Fibroblast of mammary gland (primary cell): ENCODE results near the gene CTXN1.

Experiments used
- DNase-seq: peaks from one replicate; pipeline ENCODE4 v3.0.0-alpha.2; 2010; ENCODE audit warnings: low read depth
- H3K4me3 ChIP-seq: 2 replicates; pipeline ENCODE4 v1.5.1; 2011; ENCODE audit warnings: low read depth, mild to moderate bottlenecking, low read length, moderate library complexity; ENCODE audit not compliant: control insufficient read depth
- TF ChIP-seq, protein P1 (sequence below): conservative IDR thresholded peaks from 2 replicates; pipeline ENCODE4 v1.5.1; 2011; ENCODE audit warnings: low read depth, low read length, inconsistent platforms; ENCODE audit not compliant: control insufficient read depth, insufficient read depth

The CTXN1 gene

DNA sequence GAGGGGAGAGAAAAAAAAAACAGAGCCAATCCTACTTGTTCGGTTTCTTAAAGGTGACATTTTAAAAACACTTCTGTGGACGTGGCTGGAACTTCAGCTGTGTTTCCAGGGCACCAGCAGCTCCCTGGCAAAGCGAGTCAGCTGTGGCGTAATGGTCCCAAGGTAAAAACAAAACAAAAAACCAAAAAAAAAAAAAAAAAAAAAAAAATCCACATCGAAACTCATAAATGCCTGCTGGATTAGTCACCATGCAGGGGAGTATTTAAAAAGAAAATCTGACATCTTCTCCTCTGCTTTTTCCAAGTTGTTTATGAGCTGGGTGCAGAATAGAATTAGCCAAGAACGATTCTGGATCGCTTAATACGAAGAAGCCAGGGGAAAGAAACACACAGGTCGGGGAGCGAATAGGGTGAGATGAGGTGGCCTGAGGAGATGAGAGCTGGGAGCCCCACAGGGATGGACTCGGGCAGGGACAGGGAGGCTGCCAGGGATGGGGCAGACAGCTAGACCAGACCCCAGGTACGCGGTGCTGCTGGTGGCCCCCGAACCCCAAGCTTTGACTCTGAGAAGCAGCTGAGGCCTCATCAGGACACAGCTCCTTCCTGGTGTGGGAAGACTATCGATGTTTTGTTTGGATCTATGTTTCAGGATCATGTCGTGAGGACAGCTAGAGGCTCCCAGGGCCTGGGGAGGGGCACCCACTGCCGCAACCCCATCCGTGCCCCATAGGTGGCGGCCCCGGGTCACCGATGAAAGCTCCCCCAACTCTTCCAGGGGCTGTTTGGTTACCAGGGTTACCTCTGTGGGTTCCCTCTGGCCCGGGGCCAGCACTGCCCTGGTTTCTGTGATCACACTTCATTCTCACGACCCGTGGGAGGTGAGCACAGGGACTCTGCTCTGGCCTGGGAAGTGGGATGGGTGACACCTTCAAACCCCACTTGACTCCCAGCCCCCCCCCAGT is 3.1 kb upstream of the CTXN1 start:
- H3K4me3 ChIP-seq = no peak overlapping the region
- DNase-seq = peak; percentile 87
- TF ChIP-seq, protein P1, sequence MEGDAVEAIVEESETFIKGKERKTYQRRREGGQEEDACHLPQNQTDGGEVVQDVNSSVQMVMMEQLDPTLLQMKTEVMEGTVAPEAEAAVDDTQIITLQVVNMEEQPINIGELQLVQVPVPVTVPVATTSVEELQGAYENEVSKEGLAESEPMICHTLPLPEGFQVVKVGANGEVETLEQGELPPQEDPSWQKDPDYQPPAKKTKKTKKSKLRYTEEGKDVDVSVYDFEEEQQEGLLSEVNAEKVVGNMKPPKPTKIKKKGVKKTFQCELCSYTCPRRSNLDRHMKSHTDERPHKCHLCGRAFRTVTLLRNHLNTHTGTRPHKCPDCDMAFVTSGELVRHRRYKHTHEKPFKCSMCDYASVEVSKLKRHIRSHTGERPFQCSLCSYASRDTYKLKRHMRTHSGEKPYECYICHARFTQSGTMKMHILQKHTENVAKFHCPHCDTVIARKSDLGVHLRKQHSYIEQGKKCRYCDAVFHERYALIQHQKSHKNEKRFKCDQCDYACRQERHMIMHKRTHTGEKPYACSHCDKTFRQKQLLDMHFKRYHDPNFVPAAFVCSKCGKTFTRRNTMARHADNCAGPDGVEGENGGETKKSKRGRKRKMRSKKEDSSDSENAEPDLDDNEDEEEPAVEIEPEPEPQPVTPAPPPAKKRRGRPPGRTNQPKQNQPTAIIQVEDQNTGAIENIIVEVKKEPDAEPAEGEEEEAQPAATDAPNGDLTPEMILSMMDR = peak; percentile 39

DNA sequence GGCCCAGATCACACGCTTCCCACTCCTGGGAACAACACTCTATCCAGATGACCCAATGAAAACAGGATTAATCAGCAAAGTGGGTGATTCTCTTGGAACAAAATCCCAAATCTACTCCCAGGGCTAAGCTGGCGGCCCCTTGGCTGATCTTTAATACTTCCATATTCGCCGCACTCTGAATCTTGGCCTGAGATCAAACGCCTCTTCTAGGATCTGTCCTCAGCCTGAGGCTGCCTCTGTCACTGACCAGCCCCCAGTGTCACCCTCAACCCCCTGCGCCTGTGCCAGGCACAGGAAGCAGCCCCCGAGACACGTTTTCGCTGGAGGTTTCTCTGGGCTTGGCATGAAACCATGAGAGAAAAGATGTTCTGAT is 2.4 kb upstream of the CTXN1 start:
- no peak overlapping the region for H3K4me3 ChIP-seq
- TF ChIP-seq, protein P1 = no peak
- peak; percentile 43 for DNase-seq

DNA sequence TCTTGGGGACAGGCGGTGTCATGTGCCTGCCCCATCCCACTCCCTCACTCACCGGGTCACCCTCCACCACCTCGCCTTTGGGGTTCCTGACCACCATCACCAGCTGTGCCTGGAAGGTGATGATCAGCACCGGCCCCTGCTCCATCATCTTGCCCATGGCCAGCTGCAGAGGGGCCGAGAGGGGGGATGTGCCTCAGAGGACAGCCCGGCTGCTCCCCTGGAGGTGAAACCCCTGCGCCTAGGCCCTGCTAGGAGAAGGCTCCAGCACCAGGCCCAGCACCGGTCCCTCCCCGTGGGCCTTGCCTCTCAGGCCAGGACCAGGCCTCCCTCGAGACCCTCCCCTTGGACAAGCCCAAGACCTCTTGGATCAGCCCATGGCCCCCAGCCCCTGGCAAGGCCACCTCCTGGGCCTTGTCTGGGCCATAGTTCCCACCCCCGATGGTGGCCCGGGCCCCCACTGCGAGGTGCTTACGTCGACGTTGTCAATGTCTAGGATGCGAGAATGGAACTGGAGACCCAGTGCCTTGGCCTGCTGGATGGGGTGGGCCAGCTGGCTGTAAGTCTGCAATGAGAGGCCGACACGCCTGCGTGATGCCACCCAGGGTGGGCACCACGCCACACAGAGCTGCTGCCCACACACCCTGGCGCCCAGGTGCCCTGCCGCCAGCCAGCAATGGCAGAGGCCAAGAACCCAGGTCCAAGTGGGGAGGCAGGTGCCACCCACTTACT is 1.8 kb upstream of the CTXN1 start:
- DNase-seq = no peak

GRCh38 chr19:7926727-7927604 is 1.0 kb upstream of the CTXN1 start:
- no peak for DNase-seq
- H3K4me3 ChIP-seq = no peak overlapping the region
- TF ChIP-seq, protein P1 = no peak

More for the DNA sequence above, 1.8 kb upstream of the CTXN1 start:
- TF ChIP-seq, protein P1 = no peak
- no peak overlapping the region for H3K4me3 ChIP-seq

DNA sequence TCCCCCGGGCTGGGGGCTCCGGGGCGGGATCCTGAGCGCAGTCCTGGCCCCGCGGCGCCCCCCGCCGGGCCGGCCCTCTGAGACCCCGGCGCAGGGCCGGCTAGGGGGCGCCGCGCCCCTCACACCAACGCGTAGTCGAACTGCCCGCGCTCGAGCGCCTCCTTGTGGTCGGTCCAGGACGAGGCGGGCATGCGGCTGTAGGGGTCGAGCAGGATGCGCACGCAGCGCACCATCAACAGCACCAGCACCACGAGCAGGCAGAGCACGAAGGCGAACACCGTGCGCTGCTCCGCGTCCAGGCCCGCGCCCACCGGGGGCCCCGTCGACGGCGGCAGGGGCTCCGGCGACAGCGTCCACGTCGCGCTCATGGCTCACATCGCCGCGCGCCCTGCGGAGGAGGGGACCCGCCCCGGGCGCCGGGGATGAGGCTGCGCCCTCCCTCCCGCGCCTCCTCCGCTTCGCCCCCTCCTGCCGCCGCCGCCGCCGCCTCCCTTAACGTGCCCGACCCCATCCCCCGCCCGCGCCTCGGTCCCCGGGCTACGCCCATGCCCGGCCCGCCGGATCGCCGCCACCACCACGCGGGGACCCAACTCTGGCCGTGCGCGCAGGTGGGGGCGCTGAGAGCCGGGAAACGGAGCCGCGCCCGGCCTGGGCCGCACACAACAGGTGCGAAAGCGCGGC is 624 bp downstream of the CTXN1 start:
- DNase-seq = peak; percentile 67
- TF ChIP-seq, protein P1 = peak; percentile 56
- no peak overlapping the region for H3K4me3 ChIP-seq
